ENCODE results near the gene TRAPPC2L. TPM values are rescaled to one million over a fixed set of nuclear protein-coding genes. Genes with fewer than 3 reads are reported as not detected.

TRAPPC2L gene
- total and polyA plus RNA-seq, 2 donors (not counting 1 experiment from before 2014, with no cell fraction given): 33.5 to 65.1 TPM

DNA sequence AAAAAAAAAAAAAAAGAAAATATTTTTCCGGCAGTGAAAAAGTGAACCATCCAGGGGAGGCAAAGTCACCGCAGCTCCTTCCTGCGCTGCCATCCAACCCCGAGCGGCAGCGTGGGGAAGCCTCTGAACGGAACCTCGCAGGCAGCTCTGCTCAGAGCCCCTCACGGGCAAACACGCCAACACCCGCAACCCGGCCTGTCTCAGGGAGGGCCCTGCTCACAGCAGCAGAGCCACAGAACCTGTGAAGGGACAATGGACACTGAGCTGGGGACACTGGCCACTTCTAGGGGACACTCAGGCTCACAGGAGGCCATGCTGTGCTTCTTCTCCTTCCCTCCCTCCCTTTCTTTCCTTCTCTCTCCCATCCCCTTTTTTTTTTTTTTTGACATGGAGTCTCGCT, 23.8 kb upstream of the TRAPPC2L start:
- Mint-ChIP-seq H3K27me3 (no peaks in the 10 kb centered on the region), H3K4me3 (no peak overlapping the region), H3K4me1 (peaks cover 2% of the 10 kb centered on the region), H3K9me3 (ENCODE audit: insufficient read depth) (no peaks in the 10 kb centered on the region), H3K27ac (no peak overlapping the region)
- DNase-seq (no peak), ATAC-seq (ENCODE audit: low read depth) (no peak)
- Histone ChIP-seq H3K27ac (ENCODE audit: low read length in 2 of 2) (no peak overlapping the region), H3K4me1 (ENCODE audit: control insufficient read depth in 2 of 2, insufficient read depth in 2 of 2, low read length in 2 of 2) (no peaks in the 10 kb centered on the region), H3K4me3 (ENCODE audit: control extremely low read depth in 1 of 5, extremely low read depth in 1 of 5, insufficient read depth in 1 of 5, low read depth in 2 of 5, low read length in 4 of 5) (no peak overlapping the region), H3K4me2 (replicated peaks; ENCODE audit: low read depth, low read length, poor library complexity, severe bottlenecking) (no peak overlapping the region), H3K9ac (ENCODE audit: low read length) (no peak overlapping the region), H4K20me1 (ENCODE audit: control insufficient read depth, insufficient read depth, low read length, poor library complexity, severe bottlenecking) (no peaks in the 10 kb centered on the region), H3K9me3 (ENCODE audit: control extremely low read depth in 1 of 3, control insufficient read depth in 2 of 3, insufficient read depth in 1 of 3, low read length in 2 of 3) (no peaks in the 10 kb centered on the region), H2AFZ (ENCODE audit: insufficient read depth, low read depth, low read length, poor library complexity, severe bottlenecking) (no peak overlapping the region), H3K79me2 (ENCODE audit: control insufficient read depth, insufficient read depth, low read length) (no peaks in the 10 kb centered on the region), H3K36me3 (replicated peaks in 1 of 2; ENCODE audit: control extremely low read depth in 1 of 2, control insufficient read depth in 1 of 2, extremely low read depth in 1 of 2, insufficient read depth in 2 of 2, low read length in 1 of 2) (peaks cover 0 to 2% of the 10 kb centered on the region in 2 experiments), H3K27me3 (replicated peaks in 1 of 4; ENCODE audit: control extremely low read depth in 1 of 4, control insufficient read depth in 3 of 4, insufficient read depth in 4 of 4, low read length in 3 of 4) (no peaks in the 10 kb centered on the region)
- POLR2A ChIA-PET: interaction anchor here (0.6 kb wide), 1 partner anchor 82 kb away, joined by 3 read pairs; no protein-coding TSS in a partner anchor
- CTCF ChIA-PET: no interaction called here
- 91% methylated on average over 11 of the region's 13 CpGs for WGBS (ENCODE audit: insufficient coverage)
- TF ChIP-seq EZH2 (IDR thresholded peaks at IDR 0.05; ENCODE audit: borderline replicate concordance, insufficient read depth, low read depth, low read length, poor library complexity, severe bottlenecking): no peak
- TF ChIP-seq, protein P1, sequence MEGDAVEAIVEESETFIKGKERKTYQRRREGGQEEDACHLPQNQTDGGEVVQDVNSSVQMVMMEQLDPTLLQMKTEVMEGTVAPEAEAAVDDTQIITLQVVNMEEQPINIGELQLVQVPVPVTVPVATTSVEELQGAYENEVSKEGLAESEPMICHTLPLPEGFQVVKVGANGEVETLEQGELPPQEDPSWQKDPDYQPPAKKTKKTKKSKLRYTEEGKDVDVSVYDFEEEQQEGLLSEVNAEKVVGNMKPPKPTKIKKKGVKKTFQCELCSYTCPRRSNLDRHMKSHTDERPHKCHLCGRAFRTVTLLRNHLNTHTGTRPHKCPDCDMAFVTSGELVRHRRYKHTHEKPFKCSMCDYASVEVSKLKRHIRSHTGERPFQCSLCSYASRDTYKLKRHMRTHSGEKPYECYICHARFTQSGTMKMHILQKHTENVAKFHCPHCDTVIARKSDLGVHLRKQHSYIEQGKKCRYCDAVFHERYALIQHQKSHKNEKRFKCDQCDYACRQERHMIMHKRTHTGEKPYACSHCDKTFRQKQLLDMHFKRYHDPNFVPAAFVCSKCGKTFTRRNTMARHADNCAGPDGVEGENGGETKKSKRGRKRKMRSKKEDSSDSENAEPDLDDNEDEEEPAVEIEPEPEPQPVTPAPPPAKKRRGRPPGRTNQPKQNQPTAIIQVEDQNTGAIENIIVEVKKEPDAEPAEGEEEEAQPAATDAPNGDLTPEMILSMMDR (IDR thresholded peaks at IDR 0.05): no peak
- intact Hi-C loops (cut with micrococcal nuclease): no loop called here

- peaks cover 2% of the 10 kb centered on the region for H3K4me1 Mint-ChIP-seq
- TF ChIP-seq EZH2 (IDR thresholded peaks at IDR 0.05; ENCODE audit: borderline replicate concordance, insufficient read depth, low read depth, low read length, poor library complexity, severe bottlenecking): no peak
Observed at GRCh38 chr16:88834670-88835069, 22.3 kb upstream of the TRAPPC2L start.

More at GRCh38 chr16:88834670-88835069, 22.3 kb upstream of the TRAPPC2L start:
- Histone ChIP-seq H3K9me3 (ENCODE audit: control extremely low read depth in 1 of 3, control insufficient read depth in 2 of 3, insufficient read depth in 1 of 3, low read length in 2 of 3) (no peaks in the 10 kb centered on the region), H4K20me1 (ENCODE audit: control insufficient read depth, insufficient read depth, low read length, poor library complexity, severe bottlenecking) (no peaks in the 10 kb centered on the region), H2AFZ (ENCODE audit: insufficient read depth, low read depth, low read length, poor library complexity, severe bottlenecking) (no peak overlapping the region), H3K4me3 (ENCODE audit: control extremely low read depth in 1 of 5, extremely low read depth in 1 of 5, insufficient read depth in 1 of 5, low read depth in 2 of 5, low read length in 4 of 5) (no peak overlapping the region), H3K27me3 (replicated peaks in 1 of 4; ENCODE audit: control extremely low read depth in 1 of 4, control insufficient read depth in 3 of 4, insufficient read depth in 4 of 4, low read length in 3 of 4) (no peaks in the 10 kb centered on the region), H3K9ac (ENCODE audit: low read length) (no peak overlapping the region), H3K4me2 (replicated peaks; ENCODE audit: low read depth, low read length, poor library complexity, severe bottlenecking) (no peak overlapping the region), H3K27ac (ENCODE audit: low read length in 2 of 2) (no peak overlapping the region), H3K4me1 (ENCODE audit: control insufficient read depth in 2 of 2, insufficient read depth in 2 of 2, low read length in 2 of 2) (no peaks in the 10 kb centered on the region), H3K79me2 (ENCODE audit: control insufficient read depth, insufficient read depth, low read length) (no peaks in the 10 kb centered on the region), H3K36me3 (replicated peaks in 1 of 2; ENCODE audit: control extremely low read depth in 1 of 2, control insufficient read depth in 1 of 2, extremely low read depth in 1 of 2, insufficient read depth in 2 of 2, low read length in 1 of 2) (peaks cover 0 to 3% of the 10 kb centered on the region in 2 experiments)
- ChIA-PET CTCF (no interaction called here), POLR2A (no interaction called here)
- Mint-ChIP-seq H3K9me3 (ENCODE audit: insufficient read depth) (no peaks in the 10 kb centered on the region), H3K27me3 (no peaks in the 10 kb centered on the region), H3K4me3 (no peak overlapping the region), H3K27ac (no peak overlapping the region)
- DNase-seq: no peak
- WGBS (ENCODE audit: insufficient coverage): 97% methylated on average over 11 of the region's 13 CpGs
- intact Hi-C loops (cut with micrococcal nuclease): no loop called here
- ATAC-seq (ENCODE audit: low read depth): no peak
